Measurements from ENCODE around the gene DLGAP1.
"Not testable (repeated sequence)": the region's sequence is repeated elsewhere in the genome, so short reads cannot be mapped to it uniquely, and the experiment has no call there.

Gene DLGAP1

DNA sequence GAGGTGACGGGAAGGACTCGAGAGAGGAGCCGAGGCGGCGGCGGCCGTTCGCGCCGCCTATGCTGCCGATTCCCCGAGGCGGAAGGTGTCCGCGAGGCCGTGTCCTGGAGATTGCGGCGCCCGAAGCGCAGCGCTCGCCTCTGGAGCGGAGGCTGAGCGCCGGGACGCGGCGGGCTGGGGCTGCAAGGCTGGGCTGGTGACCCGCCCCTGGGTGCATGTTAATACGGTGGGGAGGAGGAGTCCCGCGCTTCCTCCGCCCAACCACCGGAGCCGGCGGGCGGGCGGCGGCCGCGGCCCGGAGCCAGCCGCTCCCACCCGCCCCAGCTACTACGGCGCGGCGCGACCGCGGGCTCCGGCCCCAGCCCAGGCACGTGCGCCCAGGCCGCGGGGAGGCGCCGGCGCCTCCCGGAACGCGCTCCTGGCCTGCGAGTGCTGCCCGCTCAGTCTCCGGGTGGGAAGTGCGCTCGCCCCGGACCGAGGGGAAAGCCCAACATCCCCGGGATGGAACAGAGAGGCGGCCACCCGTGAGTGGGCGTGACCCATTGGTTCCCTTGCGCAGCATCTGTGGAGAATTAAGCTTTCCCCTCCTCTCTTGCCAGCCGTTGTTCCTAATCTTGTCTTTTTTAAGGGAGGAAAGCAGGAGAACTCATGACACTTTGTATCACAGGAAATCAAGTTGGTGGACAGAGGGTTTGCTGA is at the start of gene DLGAP1:
TSS of gene DLGAP1 (minus strand) at position 195 of the 699 bp plus-strand sequence.
- Histone ChIP-seq H3K9me3 (ENCODE audit: insufficient read depth, low read length) (no peaks in the 10 kb centered on the region), H3K4me2 (ENCODE audit: low read depth, low read length, poor library complexity, severe bottlenecking) (no peak within 1 kb of the TSS), H3K36me3 (ENCODE audit: low read length) (no peaks in the 10 kb centered on the region), H3K27ac (ENCODE audit: low read depth, low read length) (no peak within 1 kb of the TSS), H3K79me2 (ENCODE audit: insufficient read depth, low read length) (no peaks in the 10 kb centered on the region), H3K9me2 (replicated peaks; ENCODE audit: insufficient read depth, low read length) (no peaks in the 10 kb centered on the region), H3K4me3 (ENCODE audit: insufficient read depth, low read length, poor library complexity, severe bottlenecking) (no peak within 1 kb of the TSS), H3K9ac (ENCODE audit: low read length) (no peak within 1 kb of the TSS), H3K27me3 (ENCODE audit: low read length) (no peaks in the 10 kb centered on the region), H2AFZ (ENCODE audit: low read depth, low read length, severe bottlenecking) (no peak within 1 kb of the TSS), H3F3A (ENCODE audit: insufficient read depth) (no peaks in the 10 kb centered on the region), H4K20me1 (ENCODE audit: low read depth, low read length) (no peaks in the 10 kb centered on the region)
- TF ChIP-seq, protein P1, sequence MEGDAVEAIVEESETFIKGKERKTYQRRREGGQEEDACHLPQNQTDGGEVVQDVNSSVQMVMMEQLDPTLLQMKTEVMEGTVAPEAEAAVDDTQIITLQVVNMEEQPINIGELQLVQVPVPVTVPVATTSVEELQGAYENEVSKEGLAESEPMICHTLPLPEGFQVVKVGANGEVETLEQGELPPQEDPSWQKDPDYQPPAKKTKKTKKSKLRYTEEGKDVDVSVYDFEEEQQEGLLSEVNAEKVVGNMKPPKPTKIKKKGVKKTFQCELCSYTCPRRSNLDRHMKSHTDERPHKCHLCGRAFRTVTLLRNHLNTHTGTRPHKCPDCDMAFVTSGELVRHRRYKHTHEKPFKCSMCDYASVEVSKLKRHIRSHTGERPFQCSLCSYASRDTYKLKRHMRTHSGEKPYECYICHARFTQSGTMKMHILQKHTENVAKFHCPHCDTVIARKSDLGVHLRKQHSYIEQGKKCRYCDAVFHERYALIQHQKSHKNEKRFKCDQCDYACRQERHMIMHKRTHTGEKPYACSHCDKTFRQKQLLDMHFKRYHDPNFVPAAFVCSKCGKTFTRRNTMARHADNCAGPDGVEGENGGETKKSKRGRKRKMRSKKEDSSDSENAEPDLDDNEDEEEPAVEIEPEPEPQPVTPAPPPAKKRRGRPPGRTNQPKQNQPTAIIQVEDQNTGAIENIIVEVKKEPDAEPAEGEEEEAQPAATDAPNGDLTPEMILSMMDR (IDR thresholded peaks at IDR 0.05; ENCODE audit: insufficient read depth, low read length, poor library complexity, severe bottlenecking): no peak
- TF ChIP-seq EZH2phosphoT487 (conservative IDR thresholded peaks at IDR 0.05; ENCODE audit: low read length): no peak

- not testable (repeated sequence) for H4K20me1 ChIP-seq (ENCODE audit: low read depth, low read length); H2AFZ ChIP-seq (ENCODE audit: low read depth, low read length, severe bottlenecking); H3K4me3 ChIP-seq (ENCODE audit: insufficient read depth, low read length, poor library complexity, severe bottlenecking); H3K9me2 ChIP-seq (replicated peaks; ENCODE audit: insufficient read depth, low read length); H3K36me3 ChIP-seq (ENCODE audit: low read length); H3F3A ChIP-seq (ENCODE audit: insufficient read depth); H3K79me2 ChIP-seq (ENCODE audit: insufficient read depth, low read length); H3K27ac ChIP-seq (ENCODE audit: low read depth, low read length); H3K9ac ChIP-seq (ENCODE audit: low read length); H3K27me3 ChIP-seq (ENCODE audit: low read length); H3K9me3 ChIP-seq (ENCODE audit: insufficient read depth, low read length); H3K4me2 ChIP-seq (ENCODE audit: low read depth, low read length, poor library complexity, severe bottlenecking)
These were observed 39.7 kb upstream of the DLGAP1 start for GRCh38 chr18:4494703-4495284.

DNA sequence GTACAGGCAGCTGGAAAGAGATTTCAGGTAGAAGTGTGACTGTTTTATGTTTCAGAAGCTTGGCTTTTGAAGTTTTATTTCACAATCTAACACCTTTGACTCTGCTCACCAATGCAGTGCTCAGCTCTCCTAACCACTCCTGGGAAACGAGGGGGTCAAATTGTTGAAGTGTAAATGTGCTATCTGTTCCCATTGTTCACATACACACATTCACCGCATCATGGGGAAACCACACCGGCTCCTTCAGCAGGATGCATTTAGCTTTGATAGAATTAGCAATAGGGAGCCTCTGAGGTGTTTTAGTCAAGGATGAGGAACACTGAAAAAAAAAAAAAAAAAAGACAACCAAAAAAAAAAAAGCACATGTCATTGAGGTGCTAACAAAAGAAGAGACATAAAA is 13.4 kb upstream of the DLGAP1 start:
- H3K9ac ChIP-seq (ENCODE audit: low read length): no peak overlapping the region
- no peak overlapping the region for H3K27ac ChIP-seq (ENCODE audit: low read depth, low read length)
- TF ChIP-seq EZH2phosphoT487 (conservative IDR thresholded peaks at IDR 0.05; ENCODE audit: low read length): no peak
- TF ChIP-seq, protein P1 (IDR thresholded peaks at IDR 0.05; ENCODE audit: insufficient read depth, low read length, poor library complexity, severe bottlenecking): no peak
- no peaks in the 10 kb centered on the region for H3K79me2 ChIP-seq (ENCODE audit: insufficient read depth, low read length)
- no peaks in the 10 kb centered on the region for H3K9me3 ChIP-seq (ENCODE audit: insufficient read depth, low read length)
- H3K4me2 ChIP-seq (ENCODE audit: low read depth, low read length, poor library complexity, severe bottlenecking): no peak overlapping the region
- H3F3A ChIP-seq (ENCODE audit: insufficient read depth): no peaks in the 10 kb centered on the region
- no peak overlapping the region for H2AFZ ChIP-seq (ENCODE audit: low read depth, low read length, severe bottlenecking)
- H3K27me3 ChIP-seq (ENCODE audit: low read length): no peaks in the 10 kb centered on the region
- H3K9me2 ChIP-seq (replicated peaks; ENCODE audit: insufficient read depth, low read length): no peaks in the 10 kb centered on the region
- no peak overlapping the region for H3K4me3 ChIP-seq (ENCODE audit: insufficient read depth, low read length, poor library complexity, severe bottlenecking)
- H4K20me1 ChIP-seq (ENCODE audit: low read depth, low read length): no peaks in the 10 kb centered on the region
- H3K36me3 ChIP-seq (ENCODE audit: low read length): no peaks in the 10 kb centered on the region

GRCh38 chr18:4454537-4455112 is 482 bp downstream of the DLGAP1 start:
- Histone ChIP-seq H3K9ac (ENCODE audit: low read length) (no peak overlapping the region), H3K9me3 (ENCODE audit: insufficient read depth, low read length) (no peaks in the 10 kb centered on the region), H3K36me3 (ENCODE audit: low read length) (no peaks in the 10 kb centered on the region), H3K4me3 (ENCODE audit: insufficient read depth, low read length, poor library complexity, severe bottlenecking) (no peak overlapping the region), H3K9me2 (replicated peaks; ENCODE audit: insufficient read depth, low read length) (no peaks in the 10 kb centered on the region), H2AFZ (ENCODE audit: low read depth, low read length, severe bottlenecking) (no peak overlapping the region), H3K79me2 (ENCODE audit: insufficient read depth, low read length) (no peaks in the 10 kb centered on the region), H4K20me1 (ENCODE audit: low read depth, low read length) (no peaks in the 10 kb centered on the region), H3K27ac (ENCODE audit: low read depth, low read length) (no peak overlapping the region), H3K27me3 (ENCODE audit: low read length) (no peaks in the 10 kb centered on the region), H3F3A (ENCODE audit: insufficient read depth) (no peaks in the 10 kb centered on the region), H3K4me2 (ENCODE audit: low read depth, low read length, poor library complexity, severe bottlenecking) (no peak overlapping the region)
- TF ChIP-seq, protein P1 (IDR thresholded peaks at IDR 0.05; ENCODE audit: insufficient read depth, low read length, poor library complexity, severe bottlenecking): no peak
- no peak for TF ChIP-seq EZH2phosphoT487 (conservative IDR thresholded peaks at IDR 0.05; ENCODE audit: low read length)
